ENCODE data around the gene PSMG4.
A peak's percentile ranks its signal among the peaks of the same experiment; 100 is the strongest.

PSMG4 gene

GRCh38 chr6:3226481-3227362 is 32.0 kb upstream of the PSMG4 start:
- no peak for DNase-seq
- Mint-ChIP-seq H3K27ac (peak overlapping the region; percentile 91), H3K4me1 (peaks cover 27 to 52% of the 10 kb centered on the region in 2 donors), H3K4me3 (peak overlapping the region; percentile 86 to 89), H3K9me3 (peaks cover 5 to 6% of the 10 kb centered on the region in 2 donors), H3K36me3 (no peaks in the 10 kb centered on the region), H3K27me3 (peaks cover 59 to 74% of the 10 kb centered on the region in 2 donors)
- ATAC-seq (replicated peaks) = peak; percentile 44 to 54

GRCh38 chr6:3227363-3228045 is 31.2 kb upstream of the PSMG4 start, which contains the start of gene TUBB2B:
Gene TUBB2B, minus strand, starts transcription at chr6:3227653. Its CDS starts 110 bp downstream, at chr6:3227543.
- ATAC-seq (replicated peaks) = peak; percentile 9 to 18
- DNase-seq = no peak
- Mint-ChIP-seq H3K4me1 (peaks cover 32 to 60% of the 10 kb centered on the region in 2 donors), H3K36me3 (no peaks in the 10 kb centered on the region), H3K9me3 (no peaks in the 10 kb centered on the region), H3K27ac (peak within 1 kb of the TSS; percentile 91), H3K27me3 (peaks cover 66 to 82% of the 10 kb centered on the region in 2 donors), H3K4me3 (peak within 1 kb of the TSS; percentile 86 to 89)

- Mint-ChIP-seq H3K4me1 (peaks cover 33 to 61% of the 10 kb centered on the region in 2 donors), H3K27me3 (peaks cover 72 to 89% of the 10 kb centered on the region in 2 donors), H3K36me3 (no peaks in the 10 kb centered on the region), H3K9me3 (no peaks in the 10 kb centered on the region), H3K4me3 (peak overlapping the region; percentile 83 to 89), H3K27ac (peak overlapping the region; percentile 56)
- ATAC-seq (replicated peaks) = peak in 1 of 2 donors; percentile 34
- DNase-seq = no peak
Observed at GRCh38 chr6:3228046-3228671, 30.6 kb upstream of the PSMG4 start.

- Mint-ChIP-seq H3K4me3 (peak overlapping the region; percentile 82 to 89), H3K4me1 (peaks cover 31 to 61% of the 10 kb centered on the region in 2 donors), H3K27me3 (peaks cover 75 to 91% of the 10 kb centered on the region in 2 donors), H3K9me3 (no peaks in the 10 kb centered on the region), H3K36me3 (no peaks in the 10 kb centered on the region), H3K27ac (peak overlapping the region; percentile 95)
- ATAC-seq (replicated peaks) (peak; percentile 24 to 26), DNase-seq (no peak)
Observed at GRCh38 chr6:3228771-3229565, 29.8 kb upstream of the PSMG4 start.

- peaks cover 31 to 61% of the 10 kb centered on the region in 2 donors for H3K4me1 Mint-ChIP-seq
- peak overlapping the region; percentile 95 for H3K27ac Mint-ChIP-seq
- H3K4me3 Mint-ChIP-seq = peak overlapping the region; percentile 82 to 89
- DNase-seq = no peak
- peak; percentile 26 to 47 for ATAC-seq (replicated peaks)
- H3K9me3 Mint-ChIP-seq = no peaks in the 10 kb centered on the region
- H3K27me3 Mint-ChIP-seq = peaks cover 75 to 91% of the 10 kb centered on the region in 2 donors
- no peaks in the 10 kb centered on the region for H3K36me3 Mint-ChIP-seq
Observed at GRCh38 chr6:3229566-3230178, 29.1 kb upstream of the PSMG4 start.

- peaks cover 74 to 94% of the 10 kb centered on the region in 2 donors for H3K27me3 Mint-ChIP-seq
- no peaks in the 10 kb centered on the region for H3K9me3 Mint-ChIP-seq
- H3K36me3 Mint-ChIP-seq = no peaks in the 10 kb centered on the region
- peak overlapping the region; percentile 42 for H3K27ac Mint-ChIP-seq
- ATAC-seq (replicated peaks) (no peak), DNase-seq (no peak)
- peaks cover 31 to 61% of the 10 kb centered on the region in 2 donors for H3K4me1 Mint-ChIP-seq
- H3K4me3 Mint-ChIP-seq = no peak overlapping the region
Observed at GRCh38 chr6:3230256-3230882, 28.4 kb upstream of the PSMG4 start.

GRCh38 chr6:3230900-3231246 is 27.9 kb upstream of the PSMG4 start:
- Mint-ChIP-seq H3K27ac (no peak overlapping the region), H3K4me3 (peak overlapping the region; percentile 70 to 80), H3K4me1 (peaks cover 31 to 61% of the 10 kb centered on the region in 2 donors), H3K9me3 (no peaks in the 10 kb centered on the region), H3K27me3 (peaks cover 70 to 94% of the 10 kb centered on the region in 2 donors), H3K36me3 (no peaks in the 10 kb centered on the region)
- no peak for DNase-seq
- ATAC-seq (replicated peaks) = no peak

GRCh38 chr6:3231247-3232016 is 27.3 kb upstream of the PSMG4 start:
- peak overlapping the region; percentile 69 for H3K27ac Mint-ChIP-seq
- peaks cover 35 to 65% of the 10 kb centered on the region in 2 donors for H3K4me1 Mint-ChIP-seq
- H3K4me3 Mint-ChIP-seq = peak overlapping the region; percentile 70 to 80
- DNase-seq (no peak), ATAC-seq (replicated peaks) (no peak)
- H3K27me3 Mint-ChIP-seq = peaks cover 69 to 94% of the 10 kb centered on the region in 2 donors
- H3K36me3 Mint-ChIP-seq = no peaks in the 10 kb centered on the region
- H3K9me3 Mint-ChIP-seq = no peaks in the 10 kb centered on the region

GRCh38 chr6:3232017-3232945 is 26.5 kb upstream of the PSMG4 start:
- Mint-ChIP-seq H3K4me3 (peak overlapping the region; percentile 70 to 80), H3K27ac (peak overlapping the region; percentile 47), H3K36me3 (no peaks in the 10 kb centered on the region), H3K27me3 (peaks cover 62 to 91% of the 10 kb centered on the region in 2 donors), H3K9me3 (no peaks in the 10 kb centered on the region), H3K4me1 (peaks cover 30 to 58% of the 10 kb centered on the region in 2 donors)
- ATAC-seq (replicated peaks) = no peak
- DNase-seq = no peak

- Mint-ChIP-seq H3K27me3 (peaks cover 63 to 90% of the 10 kb centered on the region in 2 donors), H3K27ac (no peak overlapping the region)
Observed at GRCh38 chr6:3233321-3233720, 25.4 kb upstream of the PSMG4 start.

GRCh38 chr6:3233904-3234303 is 24.8 kb upstream of the PSMG4 start:
- H3K36me3 Mint-ChIP-seq = no peaks in the 10 kb centered on the region
- H3K9me3 Mint-ChIP-seq = no peaks in the 10 kb centered on the region

More at GRCh38 chr6:3233321-3233720, 25.4 kb upstream of the PSMG4 start:
- H3K36me3 Mint-ChIP-seq = no peaks in the 10 kb centered on the region
- DNase-seq = no peak
- H3K9me3 Mint-ChIP-seq = no peaks in the 10 kb centered on the region
- no peak for ATAC-seq (replicated peaks)
- peaks cover 31 to 56% of the 10 kb centered on the region in 2 donors for H3K4me1 Mint-ChIP-seq
- no peak overlapping the region for H3K4me3 Mint-ChIP-seq

More at GRCh38 chr6:3233904-3234303, 24.8 kb upstream of the PSMG4 start:
- ATAC-seq (replicated peaks) (no peak), DNase-seq (no peak)
- H3K27ac Mint-ChIP-seq = no peak overlapping the region
- H3K4me1 Mint-ChIP-seq = peaks cover 27 to 50% of the 10 kb centered on the region in 2 donors
- peaks cover 65 to 90% of the 10 kb centered on the region in 2 donors for H3K27me3 Mint-ChIP-seq
- no peak overlapping the region for H3K4me3 Mint-ChIP-seq
